HG02798 (cell line): Measurements from ENCODE around the gene MTG2.

Experiments
- ATAC-seq: cut with Tn5 transposase; IDR thresholded peaks from one replicate; pipeline ENCODE4 v1.9.1; 2021; ENCODE audit warnings: mild to moderate bottlenecking; ENCODE audit not compliant: unreplicated experiment, poor library complexity

The MTG2 gene

GRCh38 chr20:62182469-62183425, at the start of gene MTG2:
TSS of gene MTG2 (plus strand) at chr20:62183028. CDS start at chr20:62193421, 10,393 bp downstream.
- peak; percentile 97 for ATAC-seq

- no peak for ATAC-seq
Measured at GRCh38 chr20:62133051-62133845, 49.6 kb upstream of the MTG2 start.

- no peak for ATAC-seq
Measured at GRCh38 chr20:62133864-62134263, 49.0 kb upstream of the MTG2 start.

GRCh38 chr20:62134735-62135231, 48.0 kb upstream of the MTG2 start:
- ATAC-seq, result no peak

GRCh38 chr20:62135573-62136266, 47.1 kb upstream of the MTG2 start:
- no peak for ATAC-seq

- peak; percentile 35 for ATAC-seq
Measured at GRCh38 chr20:62136283-62137091, 46.3 kb upstream of the MTG2 start.

GRCh38 chr20:62137092-62137384, 45.8 kb upstream of the MTG2 start:
- no peak for ATAC-seq

GRCh38 chr20:62137478-62138203, 45.2 kb upstream of the MTG2 start:
- ATAC-seq, result no peak

GRCh38 chr20:62138204-62138543, 44.7 kb upstream of the MTG2 start:
- ATAC-seq, result no peak

- no peak for ATAC-seq
Measured at GRCh38 chr20:62138912-62139311, 43.9 kb upstream of the MTG2 start.

- no peak for ATAC-seq
Measured at GRCh38 chr20:62139636-62140035, 43.2 kb upstream of the MTG2 start.

- ATAC-seq, result no peak
Measured at GRCh38 chr20:62141043-62141396, 41.8 kb upstream of the MTG2 start.

GRCh38 chr20:62141397-62142251, 41.2 kb upstream of the MTG2 start:
- no peak for ATAC-seq

- peak; percentile 17 for ATAC-seq
Measured at GRCh38 chr20:62142252-62143080, 40.4 kb upstream of the MTG2 start.

GRCh38 chr20:62143081-62143956, 39.5 kb upstream of the MTG2 start, which contains the start of the genes PSMA7 and SS18L1:
TSS of gene PSMA7 (minus strand) at chr20:62143394. CDS start at chr20:62143303, 91 bp downstream.
TSS of gene SS18L1 (plus strand) at chr20:62143769. CDS start at chr20:62143821, 52 bp downstream.
- peak; percentile 77 for ATAC-seq
